Right lobe of liver (tissue), 6 donors: ENCODE measurements around the gene NEU3. TPM values are rescaled to one million over a fixed set of nuclear protein-coding genes. Genes with fewer than 3 reads are reported as not detected.

ENCODE experiments used
- ATAC-seq, 4 donors: fragments of 200-7000 bp; cut with Tn5 transposase; one replicate each; pipeline ENCODE4 v1.9.1; 2020; ENCODE audit warnings: mild to moderate bottlenecking in 4 of 4, moderate library complexity in 4 of 4
- DNase-seq, 3 donors: peaks; one replicate each; pipeline ENCODE4 v3.0.0-alpha.2; 2020
- H3K27ac ChIP-seq, 3 donors: fragments of 200-600 bp; one replicate each; pipeline ENCODE4 v1.8.0; 2022
- H3K27me3 ChIP-seq, 2 donors: fragments of 200-600 bp; one replicate each; pipeline ENCODE4 v1.8.0; 2022
- H3K36me3 ChIP-seq, 4 donors: fragments of 200-600 bp; sonication (generic) in 1 of 4; one replicate each; pipeline versions ENCODE4 v1.5.1 to v1.8.0; 2017 to 2022; ENCODE audit warnings: control low read depth in 1 of 4
- H3K4me1 ChIP-seq, 4 donors: fragments of 200-600 bp; sonication (generic) in 1 of 4; one replicate each; pipeline versions ENCODE4 v1.5.1 to v1.8.0; 2017 to 2022; ENCODE audit warnings: control low read depth in 1 of 4
- H3K4me3 ChIP-seq, 3 donors: fragments of 200-600 bp; one replicate each; pipeline ENCODE4 v1.8.0; 2022
- H3K9me3 ChIP-seq, 4 donors: fragments of 200-600 bp; sonication (generic) in 1 of 4; one replicate each; pipeline versions ENCODE4 v1.5.1 to v1.8.0; 2017 to 2022; ENCODE audit warnings: control low read depth in 1 of 4
- CTCF ChIP-seq, 4 donors: fragments of 200-600 bp in 3 of 4; fragments of 450-650 bp in 1 of 4; IDR thresholded peaks; one replicate each; pipeline versions ENCODE4 v1.5.1 to v1.8.0; 2016 to 2022; ENCODE audit warnings: antibody characterized with exemption in 4 of 4, mild to moderate bottlenecking in 2 of 4
- POLR2A ChIP-seq: fragments of 450-650 bp; IDR thresholded peaks from one replicate; pipeline ENCODE4 v1.6.1; 2017; ENCODE audit warnings: antibody characterized with exemption, mild to moderate bottlenecking
- WGBS: methylation state at CpG from one replicate; pipeline ENCODE4 v1.1.6; 2018; ENCODE audit warnings: low coverage, low lambda C conversion rate; ENCODE audit not compliant: insufficient coverage; ENCODE audit errors: missing lambda C conversion rate; 5-methylcytosine and 5-hydroxymethylcytosine counted together
- intact Hi-C, 2 donors: fragments of 100-400 bp; cut with DNase I; formaldehyde crosslinking; loops; one replicate each; pipeline versions ENCODE4 v1.11.2 to v1.14.1; 2022
- total RNA-seq, 6 experiments: library from RNA; depleted of rRNA in 2 of 6; stranded (reverse); fragments of >200 nt in 2 of 6; fragmentation: NEBNext Ultra II Directional in 3 of 6; extraction: Animal tissue kit (Norgen Biotek cat#: 25700) in 3 of 6; gene quantifications; one replicate each; pipeline versions ENCODE4 v1.1.0 to v1.2.4, GENCODE V29; 2016 to 2023
- donor health status: DM: no; HTN: yes; CAD: no.
- donor health status: DM: no; HTN: no; CAD: no.
- donor health status: DM: no; HTN: no; CAD: no.
- donor health status: DM: no; HTN: yes; CAD: no.
- donor health status: DM: no; HTN: yes; CAD: no.

NEU3 gene
- total RNA-seq, 6 experiments from 2014 or later = 3.7 to 8.2 (median 6.2) TPM

- WGBS = 71% methylated on average over 6 of the region's 6 CpGs
- DNase-seq = no peak
- no peaks in the 10 kb centered on the region for H3K27me3 ChIP-seq
- no peaks in the 10 kb centered on the region for H3K4me1 ChIP-seq
- H3K36me3 ChIP-seq = peaks cover 5 to 67% (median 19%) of the 10 kb centered on the region in 4 donors
- no peak for ATAC-seq
- TF ChIP-seq POLR2A = no peak
- TF ChIP-seq CTCF (IDR thresholded peaks at IDR 0.05) = no peak
- no peaks in the 10 kb centered on the region for H3K9me3 ChIP-seq
- H3K4me3 ChIP-seq = no peak overlapping the region
- intact Hi-C loops = no loop called here
- H3K27ac ChIP-seq = no peak overlapping the region
Observed at GRCh38 chr11:74971424-74971823, 17.3 kb upstream of the NEU3 start.

GRCh38 chr11:74978041-74978440 is 10.7 kb upstream of the NEU3 start:
- peak in 1 of 3 donors; percentile 55 for DNase-seq
- Histone ChIP-seq H3K4me1 (peaks cover 0 to 18% (median 6%) of the 10 kb centered on the region in 4 donors), H3K36me3 (peaks cover 0 to 13% (median 4%) of the 10 kb centered on the region in 4 donors), H3K9me3 (no peaks in the 10 kb centered on the region), H3K27ac (no peak overlapping the region), H3K4me3 (no peak overlapping the region), H3K27me3 (no peaks in the 10 kb centered on the region)
- intact Hi-C loops = no loop called here
- TF ChIP-seq CTCF (IDR thresholded peaks at IDR 0.05) (no peak), POLR2A (no peak)
- ATAC-seq = peak; percentile 68 to 77 (median 72)
- WGBS = 39% methylated on average over 4 of the region's 4 CpGs

DNA sequence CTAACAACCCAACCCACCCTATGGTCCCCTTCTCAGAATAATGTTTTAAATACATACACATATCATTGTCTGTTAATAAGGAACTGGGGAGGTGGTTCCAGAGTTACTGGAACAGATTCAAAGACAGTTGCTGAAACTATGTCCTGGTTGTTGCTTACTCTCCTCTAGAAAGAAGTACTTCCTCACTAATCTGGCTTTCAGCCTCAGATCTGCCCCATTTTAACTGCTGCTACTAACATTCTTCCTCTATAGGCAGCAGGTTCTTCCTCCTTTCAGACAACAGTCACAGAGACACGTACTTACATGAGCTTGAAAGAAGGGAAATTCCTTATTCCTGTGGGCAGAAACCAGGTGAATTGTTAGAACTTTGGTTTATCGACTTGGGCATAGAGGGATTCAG is 8.1 kb upstream of the NEU3 start:
- intact Hi-C loops = no loop called here
- no peaks in the 10 kb centered on the region for H3K9me3 ChIP-seq
- no peak for TF ChIP-seq CTCF (IDR thresholded peaks at IDR 0.05)
- TF ChIP-seq POLR2A = no peak
- no peak overlapping the region for H3K4me3 ChIP-seq
- H3K36me3 ChIP-seq = peaks cover 0 to 6% (median 0%) of the 10 kb centered on the region in 4 donors
- ATAC-seq (peak in 1 of 4 donors; percentile 15), DNase-seq (no peak)
- H3K27ac ChIP-seq = no peak overlapping the region
- no peaks in the 10 kb centered on the region for H3K27me3 ChIP-seq
- WGBS = 64% methylated on average over 2 of the region's 2 CpGs
- peaks cover 0 to 36% (median 14%) of the 10 kb centered on the region in 4 donors for H3K4me1 ChIP-seq

GRCh38 chr11:74981888-74982287 is 6.8 kb upstream of the NEU3 start:
- Histone ChIP-seq H3K27ac (no peak overlapping the region), H3K36me3 (no peaks in the 10 kb centered on the region), H3K9me3 (no peaks in the 10 kb centered on the region), H3K4me1 (peaks cover 0 to 36% (median 14%) of the 10 kb centered on the region in 4 donors), H3K27me3 (no peaks in the 10 kb centered on the region), H3K4me3 (no peak overlapping the region)
- no peak for TF ChIP-seq CTCF (IDR thresholded peaks at IDR 0.05)
- TF ChIP-seq POLR2A = no peak
- ATAC-seq (peak in 3 of 4 donors; percentile 21 to 51 (median 36)), DNase-seq (no peak)
- 11% methylated on average over 1 of the region's 1 CpG for WGBS
- intact Hi-C loops = no loop called here

DNA sequence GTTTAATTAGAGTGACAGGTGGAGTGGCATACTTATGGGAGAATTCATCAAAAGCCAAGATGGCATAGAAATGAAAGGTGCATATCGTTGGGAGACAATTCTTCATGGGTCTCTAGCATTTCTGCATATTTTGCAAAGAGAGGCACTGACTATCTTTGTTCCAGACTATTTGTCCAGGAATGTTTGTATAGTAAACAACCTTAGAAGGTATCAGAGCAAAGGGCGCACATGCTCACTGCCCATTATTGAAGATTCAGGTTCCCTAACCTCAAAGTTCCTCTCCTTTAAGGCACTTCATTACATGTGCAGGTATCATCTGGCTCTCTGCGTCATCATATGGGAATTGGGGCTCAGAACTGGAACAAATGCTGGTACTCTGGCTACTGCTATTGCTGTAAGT is 4.7 kb upstream of the NEU3 start:
- no peaks in the 10 kb centered on the region for H3K9me3 ChIP-seq
- no peaks in the 10 kb centered on the region for H3K36me3 ChIP-seq
- H3K27me3 ChIP-seq = no peaks in the 10 kb centered on the region
- H3K4me3 ChIP-seq = no peak overlapping the region
- intact Hi-C loops = no loop called here
- H3K4me1 ChIP-seq = peaks cover 0 to 39% (median 14%) of the 10 kb centered on the region in 4 donors
- TF ChIP-seq CTCF (IDR thresholded peaks at IDR 0.05) = no peak
- TF ChIP-seq POLR2A = no peak
- H3K27ac ChIP-seq = peak overlapping the region in 2 of 3 donors; percentile 0 to 21
- 41% methylated on average over 3 of the region's 3 CpGs for WGBS
- no peak for DNase-seq
- peak; percentile 10 to 60 (median 45) for ATAC-seq
